T47D (cell line): ENCODE results near the gene ARHGAP36.
A peak's percentile ranks its signal among the peaks of the same experiment; 100 is the strongest.

Source experiments
- DNase-seq, 2 experiments: peaks; one replicate each; pipeline versions ENCODE4 v3.0.0 to v3.0.0-alpha.2; 2011 to 2012; ENCODE audit warnings: low read depth in 1 of 2, low spot score in 1 of 2
- JUND ChIP-seq: IDR thresholded peaks from 2 replicates; pipeline ENCODE4 v1.6.1; 2012; ENCODE audit warnings: low read depth
- in situ Hi-C: cut with HindIII; loops from 2 replicates; pipeline ENCODE4 v1.10.0; 2016; ENCODE audit warnings: low sequenced_read_pairs, low pct_unique_long_range_greater_than_20kb

The ARHGAP36 gene

DNA sequence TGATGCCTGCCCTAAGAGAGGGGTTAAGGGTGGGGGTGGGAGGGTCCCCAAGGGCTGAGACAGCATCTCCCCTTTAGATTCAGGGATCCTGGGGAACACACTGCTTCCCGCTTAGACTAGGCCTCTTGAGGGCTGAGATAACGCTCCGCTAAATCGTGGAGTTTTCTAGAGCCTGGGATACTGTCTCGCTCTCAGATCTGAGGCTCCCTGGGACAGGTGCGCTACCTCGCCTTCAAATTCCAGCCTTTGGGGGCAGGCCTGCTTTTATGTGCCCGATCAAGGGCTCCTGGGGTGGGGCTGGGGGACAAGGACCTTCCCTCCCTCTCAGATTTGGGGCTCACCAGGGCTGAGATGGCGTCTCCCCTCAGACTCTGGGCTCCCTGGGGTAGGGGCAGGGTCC, 440 bp upstream of the ARHGAP36 start:
- in situ Hi-C loops, result no loop called here
- DNase-seq, result no peak
- TF ChIP-seq JUND, result no peak

DNA sequence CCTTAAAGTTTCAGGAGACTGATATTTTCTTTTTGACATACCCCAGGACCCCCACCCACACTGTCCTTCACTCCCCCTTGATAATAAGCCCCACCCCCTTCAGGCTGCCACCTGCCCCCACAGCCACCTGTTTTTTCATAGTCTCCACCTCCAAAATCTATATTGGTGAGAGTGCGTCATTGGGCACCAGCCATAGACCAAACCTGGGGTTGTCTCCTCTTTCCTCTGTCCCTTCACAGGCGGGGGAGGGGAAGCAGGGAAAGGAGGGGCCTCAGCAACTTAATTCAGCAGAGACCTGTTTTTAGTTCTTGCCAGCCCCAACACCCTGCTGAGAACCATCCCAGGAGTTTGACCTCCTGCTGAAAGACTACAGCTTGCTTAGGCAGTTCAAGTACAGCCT, 1.1 kb downstream of the ARHGAP36 start:
- in situ Hi-C loops, result no loop called here
- DNase-seq, result no peak
- TF ChIP-seq JUND, result no peak

DNA sequence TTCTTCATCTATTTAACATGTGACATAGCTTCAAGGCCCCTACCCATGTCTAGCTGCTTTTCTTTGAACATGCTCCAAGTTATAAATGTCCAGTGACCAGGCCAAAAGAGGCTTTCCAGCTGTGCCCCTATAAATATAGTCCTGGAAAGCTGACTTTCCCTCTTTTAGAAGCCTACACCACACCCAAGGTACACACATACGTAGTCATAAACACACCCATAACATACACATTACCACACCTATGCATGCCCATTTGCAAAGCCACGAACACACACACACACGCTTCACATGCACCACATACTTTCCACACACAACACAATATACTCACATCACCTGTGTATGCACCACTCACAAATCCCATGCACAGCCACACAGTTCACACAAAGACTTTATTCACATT, 2.0 kb downstream of the ARHGAP36 start:
- DNase-seq, result no peak
- TF ChIP-seq JUND, result no peak
- in situ Hi-C loops, result no loop called here

DNA sequence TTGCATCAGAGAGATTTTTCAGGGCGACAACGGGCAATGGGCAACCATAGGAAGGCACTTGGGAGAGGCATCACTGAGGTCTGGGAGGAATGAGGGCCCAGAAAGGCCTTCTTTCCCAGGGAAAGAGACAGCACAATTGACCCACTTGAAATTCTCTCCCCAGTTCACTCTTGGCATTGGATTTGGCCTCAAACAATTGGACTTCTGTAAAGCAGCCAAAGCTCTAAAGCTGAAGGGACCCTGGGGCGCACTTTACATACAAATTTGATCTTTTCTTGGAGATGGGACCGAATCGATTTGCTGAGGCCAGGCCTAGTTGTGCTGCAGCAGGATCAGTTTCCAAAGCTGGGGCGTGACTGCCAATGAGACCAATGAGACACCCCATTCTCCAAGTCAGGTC, 3.2 kb downstream of the ARHGAP36 start:
- no peak for DNase-seq
- no peak for TF ChIP-seq JUND
- in situ Hi-C loops, result no loop called here

DNA sequence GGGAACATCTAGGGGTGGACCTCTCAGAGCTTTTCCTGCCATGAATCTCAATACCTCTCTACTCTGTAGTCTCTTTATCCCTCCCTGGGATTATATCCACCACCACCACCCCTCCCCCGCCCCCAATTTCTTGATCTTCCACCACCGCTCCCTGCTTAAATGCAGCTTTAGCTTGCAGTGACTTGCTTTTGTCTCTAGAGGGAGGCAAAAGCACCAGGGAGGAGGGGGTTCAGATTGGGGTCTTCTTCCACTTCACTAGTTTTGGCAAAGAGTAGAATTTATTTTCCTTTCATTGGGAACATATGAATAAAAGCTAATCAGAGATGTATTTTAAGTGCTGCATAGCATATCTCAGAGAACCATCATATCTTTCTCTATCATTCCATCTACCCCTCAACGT, 5.5 kb downstream of the ARHGAP36 start:
- DNase-seq, result no peak
- in situ Hi-C loops, result no loop called here
- TF ChIP-seq JUND, result no peak

DNA sequence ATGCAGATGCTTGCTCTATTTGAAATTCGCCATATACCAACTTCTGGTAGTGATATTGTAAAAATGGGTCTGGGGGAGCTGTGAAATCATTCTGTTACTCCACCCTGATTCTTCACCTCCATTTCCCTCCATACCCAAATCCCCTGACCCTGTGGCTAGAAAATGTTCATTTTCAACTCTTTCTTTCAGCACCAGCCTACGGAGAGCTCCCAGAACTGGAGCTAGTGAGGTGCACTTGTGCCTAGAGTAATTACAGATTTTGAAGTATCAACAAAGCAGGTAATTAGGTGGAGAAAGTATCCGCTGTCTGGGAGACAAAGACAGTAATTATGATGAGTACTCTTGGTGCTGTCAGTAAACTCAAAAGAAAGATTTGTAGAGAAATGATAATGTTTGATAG, 8.1 kb downstream of the ARHGAP36 start:
- in situ Hi-C loops, result no loop called here
- TF ChIP-seq JUND, result no peak
- peak in 1 of 2 experiments; percentile 1 for DNase-seq

DNA sequence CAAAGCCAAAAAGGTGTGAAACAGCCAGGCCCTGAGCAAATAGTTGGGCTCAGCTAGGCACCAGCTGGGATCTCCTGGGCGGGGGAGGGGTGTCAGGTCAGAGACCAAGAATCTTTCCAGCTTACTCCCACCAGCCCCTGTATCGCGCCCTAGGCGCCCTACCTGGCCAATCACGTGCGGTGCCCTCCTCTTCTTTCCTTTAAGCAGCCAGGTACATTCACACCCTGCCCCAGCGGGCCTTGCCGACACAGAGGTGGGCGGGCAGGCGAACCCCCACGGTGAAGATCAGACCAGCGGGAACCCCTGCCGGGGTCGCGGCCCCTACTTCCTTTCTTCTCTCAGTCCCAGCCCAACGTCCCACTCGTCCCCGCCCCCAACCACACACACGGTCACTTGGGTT, 9.1 kb downstream of the ARHGAP36 start:
- in situ Hi-C loops, result no loop called here
- TF ChIP-seq JUND, result no peak
- DNase-seq, result no peak

DNA sequence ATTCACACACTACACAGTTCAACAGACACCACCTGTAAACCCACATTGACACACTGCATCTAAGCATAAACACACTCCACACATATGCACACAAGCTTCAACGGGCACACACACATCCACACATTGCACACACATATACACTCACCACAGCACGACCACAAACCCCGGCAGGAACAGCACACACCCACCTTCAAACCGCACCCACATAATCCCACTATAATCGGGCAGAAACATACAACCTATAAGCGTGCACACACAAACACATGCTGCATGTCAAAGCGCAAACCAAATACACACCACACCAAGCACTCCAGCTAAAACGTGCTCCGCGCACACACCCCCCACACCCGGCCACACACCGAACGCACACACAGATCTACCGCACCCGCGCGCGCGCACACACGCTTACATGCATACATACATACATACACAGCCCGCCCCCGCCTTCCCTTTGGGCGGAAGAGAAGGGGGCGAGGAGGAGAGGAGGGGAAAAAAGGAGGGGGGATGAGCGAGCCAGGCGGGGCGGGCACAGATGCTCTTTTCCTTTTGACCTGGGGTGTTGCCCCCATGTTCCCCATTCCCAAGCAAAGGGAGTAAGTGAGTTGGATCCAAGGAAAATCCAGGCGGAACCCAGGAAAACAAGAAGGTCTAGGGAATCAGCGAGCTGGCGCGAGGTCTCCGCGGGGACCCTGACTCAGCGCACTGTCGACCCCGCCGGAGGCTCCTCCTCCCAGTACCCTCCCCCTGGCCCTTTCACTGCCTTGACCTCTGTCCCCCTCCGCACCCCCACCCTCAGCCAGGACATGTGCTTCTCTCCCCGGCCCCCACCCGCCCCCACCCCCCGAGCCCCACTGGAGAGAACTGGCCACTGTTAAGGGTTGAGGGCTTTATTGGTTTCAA, 9.9 kb downstream of the ARHGAP36 start:
- in situ Hi-C loops, result no loop called here
- TF ChIP-seq JUND, result no peak
- no peak for DNase-seq

DNA sequence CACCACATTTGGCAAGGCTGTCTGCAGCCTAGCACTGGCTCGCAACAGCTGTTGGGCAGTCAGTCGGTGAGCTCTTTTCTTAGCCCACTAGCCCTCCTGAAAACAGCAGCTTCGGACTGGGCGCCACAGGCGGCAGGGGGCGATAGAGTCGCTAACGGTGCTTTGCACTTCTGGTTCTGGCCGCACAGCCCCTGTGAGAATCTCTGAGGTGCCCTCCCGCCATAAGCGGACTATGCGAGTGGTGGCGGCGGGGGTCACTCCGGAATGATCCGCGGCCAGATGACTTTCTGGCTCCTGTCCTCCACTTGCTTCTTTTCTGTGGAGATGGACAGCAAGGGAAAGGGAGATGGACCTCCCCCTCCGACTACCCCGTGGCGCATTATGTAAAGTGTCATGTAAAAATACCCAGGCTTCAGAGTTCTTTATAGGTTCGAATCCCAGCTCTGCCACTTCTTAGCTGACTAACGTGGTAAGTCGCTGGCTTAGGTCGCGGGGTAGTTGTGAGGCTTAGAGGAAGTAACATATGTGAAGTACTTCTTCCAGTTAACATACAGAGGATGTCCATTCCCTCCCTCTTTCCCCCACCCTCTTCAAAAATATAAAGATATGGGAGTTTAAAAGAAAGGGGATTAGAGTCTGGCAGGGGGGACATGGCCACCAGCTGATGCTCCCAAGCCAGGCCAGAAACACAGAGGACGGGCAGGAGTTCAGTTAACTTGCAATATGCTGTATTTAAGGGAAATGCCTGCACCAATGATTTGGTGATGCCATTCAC, 11.0 kb downstream of the ARHGAP36 start:
- no peak for TF ChIP-seq JUND
- in situ Hi-C loops, result no loop called here
- DNase-seq, result peak in 1 of 2 experiments; percentile 10

DNA sequence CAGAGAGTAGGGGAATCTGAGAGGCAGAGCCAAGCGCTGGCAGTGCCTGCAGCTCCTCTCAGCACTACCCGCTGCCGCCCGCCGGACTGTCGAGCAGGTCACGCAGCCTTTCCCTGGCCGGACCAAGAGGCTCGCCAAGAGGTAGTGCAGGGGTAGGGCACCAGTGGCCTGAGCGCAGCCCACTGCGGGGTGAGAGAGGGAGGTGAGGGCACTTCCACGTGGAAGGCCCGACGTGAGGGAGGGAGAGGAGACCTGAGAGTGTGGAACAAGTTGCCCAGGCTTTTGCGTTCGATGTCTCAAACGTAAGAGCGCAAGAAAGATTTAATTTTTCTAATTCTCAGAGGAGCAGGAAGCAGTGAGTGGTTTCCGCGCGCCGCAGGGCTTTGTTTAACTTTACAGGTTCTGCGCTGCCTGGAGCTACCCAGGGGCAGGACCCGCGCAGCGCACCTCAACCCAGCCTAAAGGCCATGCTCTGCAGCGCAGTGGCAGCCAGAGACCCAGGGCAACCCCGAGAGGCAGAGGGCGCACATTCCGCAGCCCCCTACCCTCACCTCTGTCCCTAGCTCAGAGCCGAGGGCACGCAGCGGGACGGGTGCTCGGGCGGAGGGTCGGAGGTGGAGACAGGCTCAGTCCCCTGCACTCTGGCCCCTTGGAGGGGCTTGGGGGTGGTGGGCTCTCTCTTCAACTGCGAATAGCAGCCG, 14.9 kb downstream of the ARHGAP36 start:
- no peak for TF ChIP-seq JUND
- in situ Hi-C loops, result no loop called here
- DNase-seq, result peak in 1 of 2 experiments; percentile 8

DNA sequence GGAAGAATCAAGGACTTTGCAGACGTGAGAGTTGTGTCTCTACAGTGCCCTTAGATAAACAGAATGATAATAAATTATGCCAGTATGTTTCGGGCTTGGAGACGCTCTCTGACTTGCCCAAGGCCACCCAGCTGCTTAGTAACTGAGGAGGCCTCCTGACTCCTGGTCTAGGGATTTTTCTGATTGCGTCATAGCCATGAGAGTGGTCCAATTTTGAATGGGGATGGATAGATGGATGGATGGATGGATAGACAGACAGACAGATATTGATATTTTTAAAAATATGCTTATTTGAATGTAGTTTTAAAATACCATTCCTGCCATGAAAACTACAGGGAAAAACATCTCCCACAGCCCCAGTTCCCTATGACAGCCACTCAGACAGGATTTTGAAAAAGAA, 15.5 kb downstream of the ARHGAP36 start:
- TF ChIP-seq JUND, result no peak
- in situ Hi-C loops, result no loop called here
- DNase-seq, result no peak

DNA sequence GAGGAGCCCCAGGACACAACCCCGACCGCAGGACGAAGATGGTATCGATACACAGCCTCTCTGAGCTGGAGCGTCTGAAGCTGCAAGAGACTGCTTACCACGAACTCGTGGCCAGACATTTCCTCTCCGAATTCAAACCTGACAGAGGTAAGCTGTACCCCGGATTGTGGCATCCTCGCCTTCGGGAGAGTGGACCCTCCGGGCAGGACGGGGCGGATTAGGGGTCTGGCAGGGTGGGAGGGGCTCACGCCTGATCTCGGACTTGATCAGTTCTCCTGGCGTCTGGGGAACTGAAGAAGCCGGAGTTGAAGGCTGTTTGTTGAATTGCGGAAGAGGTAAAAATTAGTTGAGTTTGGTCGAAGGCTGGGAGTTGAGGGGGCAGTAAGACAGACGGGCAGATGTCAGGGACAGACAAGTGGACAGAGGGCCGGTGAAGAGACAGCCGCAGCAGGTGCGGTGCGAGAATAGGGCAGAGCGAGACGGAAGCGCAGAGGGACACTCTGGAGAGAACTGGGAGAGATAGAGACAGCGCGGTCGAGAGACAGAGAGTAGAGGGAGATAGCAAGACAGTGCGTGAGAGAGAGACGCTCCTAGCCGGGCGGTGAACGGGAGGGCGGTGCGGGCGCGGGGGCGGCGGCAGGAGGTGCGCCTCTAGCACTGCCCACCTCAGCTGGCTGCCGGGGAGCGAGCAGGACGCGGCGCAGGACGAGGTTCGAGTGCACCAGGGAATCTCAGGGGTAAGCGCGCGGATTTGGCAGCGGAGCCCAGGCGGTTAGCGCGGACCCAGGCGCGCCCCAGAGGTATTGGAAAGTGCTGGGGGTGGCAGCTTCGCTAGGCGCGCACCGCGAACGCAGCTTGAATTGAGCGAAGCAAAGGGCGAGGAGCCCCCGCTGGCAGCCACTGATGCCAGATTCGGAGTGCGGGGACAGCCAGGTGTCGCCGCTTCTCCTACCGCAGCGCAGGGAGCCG, 23.9 kb downstream of the ARHGAP36 start:
- TF ChIP-seq JUND, result no peak
- in situ Hi-C loops, result no loop called here
- DNase-seq, result no peak
